Stromal cell of bone marrow (primary cell): ENCODE results near the gene XRCC5.

ENCODE experiments used
- DNase-seq: peaks from one replicate; pipeline ENCODE4 v3.0.0-alpha.2; 2012; ENCODE audit warnings: low read depth

XRCC5 gene

DNA sequence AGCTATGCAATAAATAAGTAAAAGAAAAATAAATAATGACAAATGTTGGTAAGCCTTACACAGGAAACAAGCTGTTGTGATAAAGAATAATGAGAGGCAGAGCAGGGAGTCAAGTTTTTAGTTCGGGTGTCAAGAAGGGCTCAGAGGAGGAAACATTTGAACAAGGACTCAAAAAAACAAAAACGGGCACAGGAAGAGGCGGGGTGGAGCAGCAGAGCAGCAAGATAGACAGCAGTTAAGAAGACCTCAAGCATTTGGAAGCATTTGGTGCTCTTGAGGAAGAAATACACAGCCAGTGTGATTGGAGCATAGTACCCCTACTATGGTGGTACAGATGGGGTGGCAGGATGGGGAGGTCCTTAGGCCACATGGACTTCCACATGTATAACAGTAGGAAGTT is 24.6 kb upstream of the XRCC5 start:
- no peak for DNase-seq

DNA sequence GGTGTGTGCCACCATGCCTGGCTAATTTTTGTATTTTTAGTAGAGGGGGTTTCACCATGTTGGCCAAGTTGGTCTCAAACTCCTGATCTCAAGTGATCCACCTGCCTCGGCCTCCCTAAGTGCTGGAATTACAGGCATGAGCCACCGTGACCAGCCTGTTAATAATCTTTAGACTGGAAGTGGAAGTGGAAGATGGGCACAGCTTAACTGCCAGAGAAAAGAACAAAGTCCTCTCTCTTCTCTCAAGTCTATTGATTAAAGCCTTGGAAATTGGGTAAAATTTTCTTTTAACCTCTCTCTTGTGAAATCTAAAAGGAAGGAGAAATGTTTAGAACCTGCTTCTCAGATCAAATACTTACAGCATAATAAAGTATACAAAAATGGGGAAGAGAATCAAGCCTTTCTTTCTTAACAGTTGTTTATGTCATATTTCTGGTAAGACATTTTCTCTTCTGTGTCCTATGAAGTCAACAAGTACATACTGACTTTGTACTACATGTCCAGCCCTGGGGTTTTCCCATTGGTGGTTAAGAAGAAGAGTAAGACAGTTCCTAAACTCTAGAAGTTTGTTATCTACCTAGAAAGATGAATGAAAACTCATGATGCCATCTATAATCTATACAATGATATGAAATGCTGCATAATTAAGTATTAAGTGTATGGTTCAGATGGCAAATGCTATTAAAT is 22.8 kb upstream of the XRCC5 start:
- DNase-seq = no peak

DNA sequence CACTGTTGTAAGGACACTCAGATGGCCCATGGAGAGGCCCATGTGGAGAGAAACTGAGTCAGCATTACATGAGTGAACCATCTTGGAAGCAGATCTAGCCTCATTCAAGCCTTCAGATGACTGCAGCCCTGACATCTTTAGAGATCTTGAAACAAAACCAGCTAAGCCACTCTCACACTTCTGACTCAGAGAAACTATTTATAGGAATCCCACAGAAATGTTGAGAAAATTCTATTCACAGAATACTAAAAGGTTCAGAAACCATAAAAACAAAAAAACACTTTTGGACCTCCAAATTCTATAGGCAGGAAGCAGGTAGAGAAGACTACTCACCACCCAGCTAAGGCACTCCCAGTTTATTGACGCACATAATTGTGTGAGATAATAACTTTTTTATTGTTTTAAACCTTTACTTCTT is 18.8 kb upstream of the XRCC5 start:
- no peak for DNase-seq

DNA sequence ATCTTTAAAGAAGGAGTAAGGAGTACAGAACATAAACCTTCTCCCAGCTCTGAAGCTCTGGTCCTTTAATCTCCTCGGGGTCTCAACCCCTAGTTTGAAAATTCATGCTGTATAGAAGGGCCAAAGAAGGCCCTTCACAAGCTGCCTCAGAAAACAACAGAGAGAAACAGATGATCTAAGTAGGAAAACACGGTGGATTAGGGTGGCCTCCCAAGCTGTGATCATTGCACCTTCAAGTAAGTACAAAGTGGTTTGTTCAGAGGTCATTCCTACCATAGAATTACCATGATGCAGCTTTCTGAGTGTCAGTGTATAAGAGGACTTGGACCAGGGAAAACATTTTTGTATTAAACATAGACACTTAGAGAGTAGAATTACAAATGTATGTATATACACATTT is 16.5 kb upstream of the XRCC5 start:
- DNase-seq = no peak

DNA sequence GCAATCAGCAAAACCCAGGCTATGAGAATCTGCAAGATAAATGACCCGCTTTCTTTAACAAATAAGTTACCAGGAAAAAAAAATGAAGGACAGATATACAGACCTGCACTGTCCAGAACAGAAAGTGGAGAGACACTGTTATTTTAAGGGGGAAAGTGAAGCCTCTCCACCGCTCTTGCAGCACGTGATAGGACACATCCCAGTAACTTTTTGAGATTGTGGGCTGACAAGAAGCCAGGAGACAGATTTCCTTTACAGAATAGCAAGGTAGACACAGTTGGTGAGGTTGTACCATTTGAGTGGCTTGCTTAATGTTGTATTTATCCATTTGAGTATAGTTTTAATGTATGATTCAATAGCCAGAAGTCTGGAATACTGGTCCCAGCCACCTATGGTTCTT is 14.4 kb upstream of the XRCC5 start:
- DNase-seq = no peak

DNA sequence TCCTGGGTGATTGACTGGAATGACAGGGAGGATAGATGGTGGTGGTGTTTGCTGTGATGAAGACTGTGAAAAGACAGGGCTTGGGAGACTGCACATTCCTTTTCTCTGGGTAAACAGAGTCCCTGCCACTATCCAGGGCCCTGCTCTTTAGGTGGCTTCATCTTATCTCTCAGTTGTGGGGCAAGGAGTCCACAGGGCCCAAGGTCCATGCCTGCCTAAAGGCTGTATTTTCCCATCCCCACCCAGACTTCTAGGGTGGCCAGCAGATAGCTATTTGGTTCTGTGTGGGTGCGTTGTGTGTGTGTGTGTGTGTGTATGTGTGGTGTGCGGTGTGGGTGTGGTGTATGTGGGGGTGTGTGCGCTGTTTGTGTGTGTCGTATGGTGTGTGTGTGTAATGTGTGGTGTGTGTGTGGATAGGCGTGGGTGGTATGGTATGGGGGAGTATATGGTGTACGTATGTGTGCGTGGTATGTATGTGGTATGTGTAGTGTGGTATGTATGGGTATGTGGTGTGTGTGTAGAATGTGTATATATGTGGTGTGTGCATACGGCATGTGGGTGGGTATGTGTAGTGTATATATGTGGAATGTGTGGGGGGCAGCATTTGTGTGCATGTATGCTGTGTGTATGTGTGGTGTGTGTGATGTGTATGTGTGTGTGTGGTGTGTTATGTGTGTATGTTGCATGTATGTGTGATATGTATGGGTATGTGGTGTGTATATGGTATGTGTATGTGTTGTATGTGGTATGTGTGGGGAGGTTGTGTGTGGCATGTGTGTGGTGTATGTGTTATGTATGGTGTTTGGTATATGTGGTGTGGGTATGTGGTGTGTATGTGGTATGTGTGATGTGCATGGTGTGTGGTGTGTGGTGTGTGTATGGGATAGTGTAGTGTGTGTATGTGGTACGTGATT is 10.5 kb upstream of the XRCC5 start:
- DNase-seq = no peak

DNA sequence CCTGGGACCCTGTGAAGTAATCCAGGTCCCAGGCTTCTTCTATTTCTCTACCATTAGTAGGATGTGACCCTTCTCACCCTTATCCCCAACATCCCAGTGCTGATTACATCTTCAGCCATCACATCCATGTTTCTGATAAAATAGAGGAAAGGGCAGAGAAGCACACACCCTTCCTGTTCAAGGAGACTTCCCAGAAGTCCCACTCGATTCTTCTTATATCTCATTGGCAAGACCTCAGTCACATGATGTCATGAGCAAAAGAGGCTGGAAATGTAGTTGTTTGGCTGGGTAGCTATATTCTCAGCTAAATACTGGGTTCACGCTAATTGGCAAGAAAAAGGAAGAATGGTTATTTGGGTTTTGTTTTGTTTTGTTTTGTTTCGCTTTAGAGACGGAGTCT is 8.0 kb upstream of the XRCC5 start:
- no peak for DNase-seq

DNA sequence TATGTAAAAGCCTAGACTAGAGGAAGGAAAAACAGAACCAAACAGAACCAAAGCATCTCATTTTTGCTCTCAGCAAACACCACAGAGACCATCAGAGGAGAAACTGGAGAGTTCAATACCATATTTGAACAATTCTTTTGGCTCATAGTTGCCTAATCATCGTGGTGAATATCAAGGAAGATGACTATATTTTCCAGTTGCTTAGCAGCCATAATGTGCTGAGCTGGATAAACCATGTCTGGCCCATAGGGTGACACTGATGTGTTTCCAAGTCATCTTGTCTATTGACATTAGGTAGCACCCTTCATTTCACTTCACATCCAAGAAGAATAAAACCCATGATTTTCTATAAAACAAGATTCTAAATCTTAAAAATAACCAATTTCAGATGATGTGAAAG is 5.9 kb upstream of the XRCC5 start:
- no peak for DNase-seq

DNA sequence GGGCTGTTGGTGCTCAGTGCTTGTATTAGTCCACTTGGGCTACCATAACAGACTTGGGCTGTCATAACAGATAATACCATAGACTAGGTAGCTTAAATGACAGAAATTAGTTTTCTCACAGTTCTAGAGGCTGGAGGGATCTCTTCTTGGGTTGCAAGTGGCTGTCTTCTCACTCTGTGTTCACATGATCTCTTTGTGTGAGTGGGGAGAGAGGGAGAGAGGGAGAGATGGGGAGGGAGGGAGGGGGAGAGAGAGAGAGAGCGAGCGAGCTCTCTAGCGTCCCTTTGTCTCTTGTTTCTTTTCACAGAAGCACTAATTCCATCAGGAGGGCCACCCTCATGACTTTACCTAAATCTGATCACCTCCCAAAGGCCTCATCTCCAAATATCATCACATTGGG is 4.5 kb upstream of the XRCC5 start:
- no peak for DNase-seq

DNA sequence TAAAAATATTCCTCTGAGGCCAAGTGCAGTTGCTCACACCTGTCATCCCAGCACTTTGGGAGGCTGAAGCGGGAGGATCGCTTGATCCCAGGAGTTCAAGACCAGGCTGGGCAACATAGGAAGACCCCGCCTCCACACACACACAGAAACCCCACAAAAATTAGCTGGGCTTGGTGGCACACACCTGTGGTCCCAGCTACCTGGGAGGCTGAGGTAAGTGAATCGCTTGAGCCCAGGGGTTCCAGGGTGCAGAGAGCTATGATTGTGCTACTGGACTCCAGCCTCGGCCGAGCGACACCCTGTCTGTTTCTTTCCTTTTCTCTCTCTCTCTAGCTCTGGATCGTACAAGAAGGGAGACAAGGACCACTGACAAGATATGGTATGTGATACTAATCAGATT is 1.8 kb upstream of the XRCC5 start:
- no peak for DNase-seq

DNA sequence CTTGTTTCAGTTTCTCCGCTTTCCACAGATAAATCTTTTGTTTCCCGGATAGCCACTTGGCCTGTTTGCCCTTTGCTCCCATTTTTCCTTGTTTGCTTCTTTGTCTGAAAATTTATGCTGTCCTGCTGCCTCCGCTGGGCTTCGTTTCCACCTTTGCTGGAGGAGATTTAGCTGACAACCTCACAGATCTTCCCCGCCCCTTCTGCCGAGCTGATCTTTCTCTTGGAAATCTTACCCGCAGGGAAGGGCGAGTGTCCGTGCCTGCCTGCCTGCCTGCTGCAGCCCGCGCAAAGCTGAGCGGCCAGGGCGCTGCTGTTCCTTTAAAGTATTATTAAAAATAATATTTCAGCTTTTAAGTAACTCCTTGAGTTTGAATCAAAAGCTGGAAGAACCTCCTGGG is 1.4 kb upstream of the XRCC5 start:
- no peak for DNase-seq

DNA sequence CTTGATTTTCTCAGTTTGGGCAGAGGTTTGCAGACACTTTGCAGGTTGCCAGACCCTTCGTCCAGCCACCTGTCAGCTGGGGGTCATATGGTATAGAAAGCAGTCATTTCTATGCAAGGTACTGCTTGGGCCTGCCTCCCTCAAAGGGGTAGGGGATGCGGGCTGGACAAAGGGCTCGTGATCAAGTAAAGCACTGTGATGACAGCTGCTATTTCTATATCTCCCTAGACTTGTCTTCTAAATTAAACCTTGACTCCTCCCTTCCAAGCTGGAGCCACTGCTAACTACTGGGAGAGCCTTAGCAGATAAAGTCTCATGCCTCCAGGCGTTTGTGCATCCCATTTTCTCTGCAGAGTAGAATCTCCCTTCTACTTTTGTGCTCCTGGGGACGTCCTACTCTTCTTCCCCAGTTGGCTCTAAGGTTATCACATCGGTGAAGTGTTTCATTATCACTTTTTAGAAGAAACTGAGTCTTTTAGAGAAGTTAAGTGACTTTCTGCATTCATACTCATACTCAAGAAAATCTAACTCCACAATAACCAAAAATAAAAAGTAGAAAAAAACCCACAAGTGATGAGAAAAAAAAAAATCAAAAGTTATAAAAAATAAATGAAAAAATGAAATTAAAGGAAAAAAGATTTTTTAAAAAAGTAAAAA is 710 bp upstream of the XRCC5 start:
- no peak for DNase-seq

DNA sequence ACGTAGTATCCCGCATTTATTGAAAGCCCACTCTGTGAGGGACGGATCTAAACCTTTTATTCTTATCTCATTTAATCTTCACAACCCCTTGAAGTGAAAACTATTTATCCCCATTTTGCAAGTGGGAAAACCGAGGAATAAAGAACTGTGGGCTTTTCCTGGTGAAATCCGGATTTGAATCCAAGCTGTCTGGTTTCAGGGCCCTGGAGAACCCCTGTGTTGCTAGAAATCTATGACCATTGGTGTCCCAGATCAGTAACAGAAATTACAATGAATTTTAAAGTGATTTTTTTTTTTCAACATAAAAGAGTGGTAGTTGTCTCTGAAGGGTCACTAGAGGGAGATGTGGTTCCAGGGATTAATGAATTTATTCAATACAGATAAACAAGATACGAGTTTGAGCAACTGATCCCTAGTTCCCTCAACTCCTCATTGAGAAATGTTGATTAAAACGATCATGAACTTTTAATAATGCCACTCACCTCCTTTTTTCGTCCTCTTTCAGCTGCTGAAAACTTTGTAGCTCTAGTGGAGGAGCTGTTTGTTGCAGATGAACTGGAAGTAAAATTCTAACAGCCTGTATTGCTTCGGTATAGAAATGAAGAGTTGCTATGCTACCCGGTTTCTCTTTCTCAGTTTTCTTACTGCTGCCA is 940 bp downstream of the XRCC5 start:
- DNase-seq = peak; percentile 40

DNA sequence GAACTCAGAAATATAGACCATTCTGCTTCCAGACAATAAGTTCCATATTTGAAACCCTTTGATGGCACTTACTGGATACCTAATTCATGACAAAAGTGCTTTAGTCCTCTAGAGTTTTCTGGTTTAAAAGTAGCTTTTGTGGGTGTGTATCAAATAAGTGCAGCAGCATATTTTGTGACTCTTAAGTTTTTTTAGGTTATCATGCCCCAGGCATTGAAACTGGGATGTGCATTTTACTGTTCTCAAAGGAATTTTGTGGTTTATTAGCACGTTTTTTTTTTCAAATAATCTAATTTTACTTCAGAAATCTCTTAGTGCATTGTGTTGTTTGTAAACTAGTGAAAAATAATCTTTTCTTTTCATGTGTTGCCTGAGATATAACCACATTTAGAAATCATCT is 1.5 kb downstream of the XRCC5 start:
- DNase-seq = no peak

DNA sequence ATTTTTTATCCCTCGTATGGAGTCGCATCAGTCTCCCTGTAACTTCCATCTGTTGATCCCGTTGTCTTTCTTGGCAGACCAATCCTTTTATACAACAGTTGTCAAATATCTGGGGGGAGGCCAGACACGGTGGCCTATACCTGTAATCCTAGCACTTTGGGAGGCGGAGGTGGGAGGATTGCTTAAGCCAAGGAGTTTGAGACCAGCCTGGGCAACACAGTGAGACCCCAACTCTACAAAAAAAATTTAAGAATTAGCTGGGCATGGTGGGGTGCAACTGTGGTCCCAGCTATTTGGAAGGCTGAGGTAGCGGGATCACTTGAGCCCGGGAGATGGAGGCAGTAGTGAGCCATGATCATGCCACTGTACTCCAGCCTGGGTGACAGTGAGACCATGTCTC is 2.0 kb downstream of the XRCC5 start:
- DNase-seq = no peak

DNA sequence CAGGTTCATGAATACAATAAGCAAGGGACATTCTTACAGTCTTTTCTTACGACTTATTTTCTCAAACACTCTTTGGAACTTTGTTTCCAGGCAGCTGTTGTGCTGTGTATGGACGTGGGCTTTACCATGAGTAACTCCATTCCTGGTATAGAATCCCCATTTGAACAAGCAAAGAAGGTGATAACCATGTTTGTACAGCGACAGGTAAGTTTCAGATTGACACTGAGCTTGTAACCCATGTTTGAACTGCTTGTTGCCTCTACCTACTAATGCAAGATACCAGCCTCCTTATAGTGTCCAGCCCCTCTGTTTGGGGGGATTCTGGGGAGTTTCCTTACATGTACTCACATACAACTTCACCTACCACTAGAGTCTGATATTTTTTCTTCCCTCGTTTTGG is 3.8 kb downstream of the XRCC5 start:
- no peak for DNase-seq

DNA sequence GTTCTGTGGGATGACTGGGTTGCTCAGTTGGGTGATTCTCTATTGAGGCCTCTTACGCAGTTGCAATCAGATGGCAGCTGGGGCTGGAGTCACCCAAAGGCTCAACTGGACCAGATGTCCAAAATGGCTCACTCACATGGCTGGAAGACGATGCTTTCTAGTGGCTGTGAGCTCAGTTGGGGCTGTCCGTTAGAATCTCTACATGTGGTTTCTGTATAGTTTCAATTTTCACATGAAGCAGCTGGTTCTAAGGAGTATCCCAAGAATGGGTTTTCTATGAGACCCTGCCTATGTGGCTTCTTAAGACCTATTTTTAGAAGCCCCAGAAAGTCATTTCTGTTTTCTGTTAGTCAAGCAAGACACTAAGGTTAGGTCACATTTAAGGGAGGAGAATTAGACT is 4.4 kb downstream of the XRCC5 start:
- DNase-seq = no peak

DNA sequence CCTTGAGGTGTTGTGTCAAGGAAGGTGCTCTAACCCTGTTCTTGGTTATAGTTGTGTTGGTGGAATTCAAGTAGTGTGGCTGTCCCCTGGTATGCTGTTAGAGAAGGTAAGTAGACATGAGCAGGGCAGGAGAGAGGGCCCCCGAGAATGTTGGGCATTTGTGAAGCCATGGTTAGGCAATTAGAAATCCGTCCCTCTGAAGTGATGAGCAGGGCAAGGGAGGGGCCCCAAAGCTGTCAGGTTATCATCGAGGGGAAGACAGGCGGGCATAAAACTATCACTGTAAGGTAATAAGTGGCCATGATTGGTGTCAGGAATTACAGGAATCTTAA is 5.2 kb downstream of the XRCC5 start:
- no peak for DNase-seq

DNA sequence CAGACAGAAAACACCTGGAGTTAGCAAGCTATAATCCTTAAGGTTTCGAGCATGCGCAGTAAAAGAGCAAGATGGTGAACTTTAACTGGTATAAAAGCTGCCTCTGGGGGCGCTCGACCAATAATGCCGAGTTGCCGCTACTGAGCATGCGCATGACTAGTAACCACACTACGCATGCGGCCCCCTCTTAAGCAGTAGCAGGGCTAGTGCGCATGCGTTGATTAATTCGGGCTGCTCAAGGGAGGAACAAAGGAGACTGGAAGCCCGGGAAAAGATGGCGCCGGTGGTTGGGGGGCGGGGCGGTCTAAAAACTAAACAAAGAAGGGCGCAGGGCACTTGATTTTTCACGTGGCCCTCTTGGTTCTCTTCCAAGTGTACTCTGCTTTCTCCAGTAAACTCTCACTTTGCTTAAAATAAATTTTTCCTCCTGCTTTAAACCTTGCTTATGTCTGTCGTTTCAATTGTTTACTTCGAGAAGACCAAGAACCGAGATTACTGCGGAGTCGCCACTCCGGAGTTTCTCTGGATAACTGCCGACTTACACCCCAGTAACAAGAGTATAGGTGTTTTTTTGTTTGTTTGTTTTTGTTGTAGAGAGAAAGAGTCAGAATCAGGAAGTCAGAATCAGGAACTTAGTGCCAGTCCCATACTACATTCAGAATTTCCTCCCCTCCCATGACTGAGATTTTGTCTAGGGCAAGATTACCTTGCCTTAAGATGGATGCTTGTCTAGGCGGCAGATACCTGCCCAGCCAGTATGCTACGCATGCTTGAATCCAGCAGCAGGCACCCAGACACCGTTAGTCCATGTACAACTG is 5.8 kb downstream of the XRCC5 start:
- peak; percentile 98 for DNase-seq

DNA sequence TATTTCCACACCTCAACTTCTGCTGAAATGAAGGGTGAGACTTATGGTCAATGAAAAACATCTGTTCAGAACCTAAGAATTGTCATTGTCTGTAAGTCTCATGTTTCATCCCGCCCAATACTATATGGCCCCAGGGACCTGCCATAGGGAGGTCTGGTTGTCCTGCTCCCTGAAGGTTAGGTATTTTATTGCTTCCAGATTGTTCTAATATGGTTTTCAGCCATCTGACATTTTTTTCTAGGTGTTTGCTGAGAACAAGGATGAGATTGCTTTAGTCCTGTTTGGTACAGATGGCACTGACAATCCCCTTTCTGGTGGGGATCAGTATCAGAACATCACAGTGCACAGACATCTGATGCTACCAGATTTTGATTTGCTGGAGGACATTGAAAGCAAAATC is 7.3 kb downstream of the XRCC5 start:
- DNase-seq = no peak

DNA sequence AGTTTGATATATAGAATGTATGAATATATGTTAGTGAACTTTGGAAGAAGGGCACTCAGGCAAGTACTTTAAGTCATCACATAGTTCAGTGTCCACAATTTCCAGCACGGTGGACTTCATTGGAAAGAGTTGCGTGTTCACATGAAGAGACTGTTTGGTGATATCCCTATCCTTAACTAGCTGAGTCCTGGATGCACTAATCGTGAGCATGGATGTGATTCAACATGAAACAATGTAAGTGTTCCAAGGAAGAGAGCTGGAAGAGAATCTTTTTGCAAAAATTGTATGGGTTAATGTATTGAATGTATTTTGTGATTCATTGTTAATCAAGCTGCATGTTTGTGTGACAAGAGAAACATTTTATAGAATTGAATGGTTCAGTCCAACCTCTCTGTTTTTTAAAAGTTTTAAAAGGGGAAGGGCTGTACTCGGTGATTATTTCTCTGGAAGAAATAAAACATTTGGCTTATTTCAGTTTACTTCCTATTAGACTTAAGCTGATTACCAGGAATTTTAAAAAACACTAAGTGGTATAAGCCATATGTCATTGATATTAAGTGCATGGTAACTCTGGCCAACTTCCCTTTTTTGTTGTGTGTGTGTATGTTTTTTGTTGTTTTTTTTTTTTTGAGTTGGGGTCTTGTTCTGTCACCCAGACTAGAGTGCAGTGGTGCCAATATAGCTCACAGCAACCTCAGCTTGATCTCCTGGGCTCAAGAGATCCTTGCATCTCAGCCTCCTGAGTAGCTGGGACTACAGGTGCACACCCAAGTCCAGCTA is 8.6 kb downstream of the XRCC5 start:
- no peak for DNase-seq
